ENCODE results near the gene LRRC36. TPM values are rescaled to one million over a fixed set of nuclear protein-coding genes. Genes with fewer than 3 reads are reported as not detected.

LRRC36 gene
- total RNA-seq, 1 experiment from 2014 or later: 0.13 TPM

- ATAC-seq: no peak
- Mint-ChIP-seq H3K27ac (no peak overlapping the region), H3K27me3 (ENCODE audit: low read depth) (peaks cover 42% of the 10 kb centered on the region), H3K4me3 (no peak overlapping the region), H3K4me1 (no peaks in the 10 kb centered on the region), H3K9me3 (no peaks in the 10 kb centered on the region), H3K36me3 (no peaks in the 10 kb centered on the region)
- no peak for TF ChIP-seq ZNF317 (CRISPR knock-in tag; IDR thresholded peaks at IDR 0.05; ENCODE audit: borderline replicate concordance, low read depth)
- TF ChIP-seq TCF7 (CRISPR knock-in tag; IDR thresholded peaks at IDR 0.05; ENCODE audit: low read depth): no peak
- TF ChIP-seq, protein P1, sequence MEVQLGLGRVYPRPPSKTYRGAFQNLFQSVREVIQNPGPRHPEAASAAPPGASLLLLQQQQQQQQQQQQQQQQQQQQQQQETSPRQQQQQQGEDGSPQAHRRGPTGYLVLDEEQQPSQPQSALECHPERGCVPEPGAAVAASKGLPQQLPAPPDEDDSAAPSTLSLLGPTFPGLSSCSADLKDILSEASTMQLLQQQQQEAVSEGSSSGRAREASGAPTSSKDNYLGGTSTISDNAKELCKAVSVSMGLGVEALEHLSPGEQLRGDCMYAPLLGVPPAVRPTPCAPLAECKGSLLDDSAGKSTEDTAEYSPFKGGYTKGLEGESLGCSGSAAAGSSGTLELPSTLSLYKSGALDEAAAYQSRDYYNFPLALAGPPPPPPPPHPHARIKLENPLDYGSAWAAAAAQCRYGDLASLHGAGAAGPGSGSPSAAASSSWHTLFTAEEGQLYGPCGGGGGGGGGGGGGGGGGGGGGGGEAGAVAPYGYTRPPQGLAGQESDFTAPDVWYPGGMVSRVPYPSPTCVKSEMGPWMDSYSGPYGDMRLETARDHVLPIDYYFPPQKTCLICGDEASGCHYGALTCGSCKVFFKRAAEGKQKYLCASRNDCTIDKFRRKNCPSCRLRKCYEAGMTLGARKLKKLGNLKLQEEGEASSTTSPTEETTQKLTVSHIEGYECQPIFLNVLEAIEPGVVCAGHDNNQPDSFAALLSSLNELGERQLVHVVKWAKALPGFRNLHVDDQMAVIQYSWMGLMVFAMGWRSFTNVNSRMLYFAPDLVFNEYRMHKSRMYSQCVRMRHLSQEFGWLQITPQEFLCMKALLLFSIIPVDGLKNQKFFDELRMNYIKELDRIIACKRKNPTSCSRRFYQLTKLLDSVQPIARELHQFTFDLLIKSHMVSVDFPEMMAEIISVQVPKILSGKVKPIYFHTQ (CRISPR knock-in tag; IDR thresholded peaks at IDR 0.05): no peak
- no peak for DNase-seq (ENCODE audit: low spot score)
- ChIA-PET POLR2A (no interaction called here), CTCF (interaction anchor here (0.5 to 6.8 kb wide), 4 partner anchors 12 to 103 kb away, joined by 4 to 51 read pairs (median 8); partner anchors contain the start of genes KCTD19 and LRRC36)
Measured at GRCh38 chr16:67296420-67296819, 30.2 kb upstream of the LRRC36 start.

GRCh38 chr16:67298277-67298676, 28.3 kb upstream of the LRRC36 start:
- Mint-ChIP-seq H3K27me3 (ENCODE audit: low read depth) (peaks cover 37% of the 10 kb centered on the region), H3K9me3 (no peaks in the 10 kb centered on the region), H3K4me3 (no peak overlapping the region), H3K4me1 (no peaks in the 10 kb centered on the region), H3K36me3 (no peaks in the 10 kb centered on the region), H3K27ac (no peak overlapping the region)
- TF ChIP-seq OVOL2 (CRISPR knock-in tag; IDR thresholded peaks at IDR 0.05; ENCODE audit: borderline replicate concordance) (no peak), SP1 (CRISPR knock-in tag; conservative IDR thresholded peaks at IDR 0.05) (no peak), MYBL2 (CRISPR knock-in tag; IDR thresholded peaks at IDR 0.05) (no peak), E2F4 (CRISPR knock-in tag; IDR thresholded peaks at IDR 0.05; ENCODE audit: borderline replicate concordance, low read depth) (no peak), NFATC4 (CRISPR knock-in tag; IDR thresholded peaks at IDR 0.05) (no peak), ZBTB21 (CRISPR knock-in tag; IDR thresholded peaks at IDR 0.05; ENCODE audit: borderline replicate concordance) (no peak), TCF7 (CRISPR knock-in tag; IDR thresholded peaks at IDR 0.05; ENCODE audit: low read depth) (no peak), CDX4 (CRISPR knock-in tag; IDR thresholded peaks at IDR 0.05; ENCODE audit: borderline replicate concordance) (no peak), ZSCAN18 (CRISPR knock-in tag; IDR thresholded peaks at IDR 0.05) (no peak), JUN (CRISPR knock-in tag; IDR thresholded peaks at IDR 0.05) (no peak), GTF2I (CRISPR knock-in tag; conservative IDR thresholded peaks at IDR 0.05) (no peak), SOX15 (CRISPR knock-in tag; IDR thresholded peaks at IDR 0.05) (no peak), NFYB (CRISPR knock-in tag; conservative IDR thresholded peaks at IDR 0.05; ENCODE audit: low read depth) (no peak)
- TF ChIP-seq, protein P2, sequence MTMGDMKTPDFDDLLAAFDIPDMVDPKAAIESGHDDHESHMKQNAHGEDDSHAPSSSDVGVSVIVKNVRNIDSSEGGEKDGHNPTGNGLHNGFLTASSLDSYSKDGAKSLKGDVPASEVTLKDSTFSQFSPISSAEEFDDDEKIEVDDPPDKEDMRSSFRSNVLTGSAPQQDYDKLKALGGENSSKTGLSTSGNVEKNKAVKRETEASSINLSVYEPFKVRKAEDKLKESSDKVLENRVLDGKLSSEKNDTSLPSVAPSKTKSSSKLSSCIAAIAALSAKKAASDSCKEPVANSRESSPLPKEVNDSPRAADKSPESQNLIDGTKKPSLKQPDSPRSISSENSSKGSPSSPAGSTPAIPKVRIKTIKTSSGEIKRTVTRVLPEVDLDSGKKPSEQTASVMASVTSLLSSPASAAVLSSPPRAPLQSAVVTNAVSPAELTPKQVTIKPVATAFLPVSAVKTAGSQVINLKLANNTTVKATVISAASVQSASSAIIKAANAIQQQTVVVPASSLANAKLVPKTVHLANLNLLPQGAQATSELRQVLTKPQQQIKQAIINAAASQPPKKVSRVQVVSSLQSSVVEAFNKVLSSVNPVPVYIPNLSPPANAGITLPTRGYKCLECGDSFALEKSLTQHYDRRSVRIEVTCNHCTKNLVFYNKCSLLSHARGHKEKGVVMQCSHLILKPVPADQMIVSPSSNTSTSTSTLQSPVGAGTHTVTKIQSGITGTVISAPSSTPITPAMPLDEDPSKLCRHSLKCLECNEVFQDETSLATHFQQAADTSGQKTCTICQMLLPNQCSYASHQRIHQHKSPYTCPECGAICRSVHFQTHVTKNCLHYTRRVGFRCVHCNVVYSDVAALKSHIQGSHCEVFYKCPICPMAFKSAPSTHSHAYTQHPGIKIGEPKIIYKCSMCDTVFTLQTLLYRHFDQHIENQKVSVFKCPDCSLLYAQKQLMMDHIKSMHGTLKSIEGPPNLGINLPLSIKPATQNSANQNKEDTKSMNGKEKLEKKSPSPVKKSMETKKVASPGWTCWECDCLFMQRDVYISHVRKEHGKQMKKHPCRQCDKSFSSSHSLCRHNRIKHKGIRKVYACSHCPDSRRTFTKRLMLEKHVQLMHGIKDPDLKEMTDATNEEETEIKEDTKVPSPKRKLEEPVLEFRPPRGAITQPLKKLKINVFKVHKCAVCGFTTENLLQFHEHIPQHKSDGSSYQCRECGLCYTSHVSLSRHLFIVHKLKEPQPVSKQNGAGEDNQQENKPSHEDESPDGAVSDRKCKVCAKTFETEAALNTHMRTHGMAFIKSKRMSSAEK (CRISPR knock-in tag; IDR thresholded peaks at IDR 0.05; ENCODE audit: borderline replicate concordance): no peak
- ATAC-seq (no peak), DNase-seq (ENCODE audit: low spot score) (no peak)
- CTCF ChIA-PET: interaction anchor here (1.1 to 6.8 kb wide), 2 partner anchors 13 to 101 kb away, joined by 4 to 51 read pairs; no protein-coding TSS in a partner anchor
- POLR2A ChIA-PET: no interaction called here

All from WTC11 (cell line).